ENCODE measurements around the gene NOP10.

GRCh38 chr15:34341381-34342212 lies 1.3 kb downstream of the NOP10 start:
- TF ChIP-seq POLR2A (IDR thresholded peaks at IDR 0.05; ENCODE audit: low read depth, low read length) (no peak), SPI1 (IDR thresholded peaks at IDR 0.05; ENCODE audit: low read depth, low read length) (no peak), POLR2AphosphoS5 (IDR thresholded peaks at IDR 0.05; ENCODE audit: low read depth, low read length) (no peak), TAF1 (IDR thresholded peaks at IDR 0.05; ENCODE audit: low read depth, low read length) (no peak), POU2F2 (IDR thresholded peaks at IDR 0.05; ENCODE audit: low read depth, low read length) (no peak)
